GM21619 (cell line): ENCODE data around the gene NLRP12.
"Not testable (repeated sequence)": the region's sequence is repeated elsewhere in the genome, so short reads cannot be mapped to it uniquely, and the experiment has no call there.

ENCODE experiments used
- ATAC-seq: cut with Tn5 transposase; IDR thresholded peaks from one replicate; pipeline ENCODE4 v1.9.1; 2021; ENCODE audit not compliant: unreplicated experiment

Gene NLRP12

DNA sequence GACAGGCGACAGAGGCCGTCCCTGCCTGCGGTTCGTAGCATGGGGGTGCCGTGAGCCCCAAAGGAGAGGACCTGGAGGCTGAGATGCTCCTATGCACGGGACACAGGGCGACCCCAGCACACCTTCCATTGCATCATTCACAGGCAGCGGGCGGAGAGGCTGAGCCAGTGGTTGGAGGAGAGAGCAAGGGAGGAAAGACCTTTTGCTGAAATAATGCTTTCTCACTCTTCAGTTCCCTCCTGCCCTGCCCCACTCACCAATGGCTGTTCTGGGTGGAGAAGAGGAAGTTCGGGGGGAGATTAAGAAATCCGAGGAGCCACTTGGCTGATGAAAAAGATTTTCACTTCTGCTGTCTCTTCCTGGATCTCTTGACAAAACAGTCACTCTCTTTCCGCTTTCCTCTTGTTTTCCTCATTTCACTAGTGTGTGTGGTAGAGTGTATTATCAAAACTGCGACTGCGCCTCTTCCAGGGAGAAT lies at the start of gene NLRP12:
Gene NLRP12, minus strand, starts transcription at position 181 of the 478 bp plus-strand sequence. Its CDS starts 140 bp downstream, at position 41.
- no peak for ATAC-seq

- ATAC-seq, result no peak
These were observed 48.6 kb upstream of the NLRP12 start for GRCh38 chr19:53872762-53873161.

DNA sequence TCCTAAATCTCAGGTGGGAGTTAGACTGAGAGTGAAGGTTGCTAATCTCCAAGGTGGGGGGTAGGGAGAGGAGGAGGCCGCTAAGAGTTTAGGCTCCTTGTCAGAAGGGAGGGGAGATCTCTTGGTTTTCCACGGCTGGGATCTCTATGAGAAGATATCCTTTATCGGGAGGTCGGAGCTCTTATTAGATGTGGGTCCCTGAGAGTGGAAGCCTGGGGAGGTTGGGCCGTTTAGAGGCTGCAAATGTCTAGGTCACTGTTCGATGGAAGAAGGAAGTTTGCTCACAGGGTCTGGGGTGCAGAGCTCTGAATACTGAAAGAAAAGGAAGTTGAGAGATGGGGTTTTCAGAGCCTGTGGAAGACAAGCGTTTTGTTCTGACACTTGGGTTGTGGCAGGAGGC lies 47.3 kb upstream of the NLRP12 start:
- ATAC-seq, result no peak

DNA sequence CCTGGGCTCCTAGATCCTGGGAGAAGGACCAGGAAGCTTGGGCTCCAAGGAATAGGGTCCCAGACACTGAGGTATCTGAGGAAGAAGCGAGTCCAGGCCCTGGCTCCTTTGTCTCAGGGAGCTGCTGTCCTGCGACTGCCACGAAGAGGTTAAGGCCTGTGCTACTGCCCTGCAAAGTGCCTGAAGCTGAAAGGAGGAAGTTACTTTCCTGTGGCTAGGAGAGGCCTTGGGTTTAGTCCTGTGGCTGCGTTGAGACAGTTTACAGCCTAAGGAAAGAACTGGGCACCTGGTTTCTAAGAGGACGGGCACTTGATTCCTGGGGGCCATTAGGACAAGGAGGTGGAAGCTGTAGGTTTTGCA lies 46.4 kb upstream of the NLRP12 start:
- ATAC-seq, result no peak

DNA sequence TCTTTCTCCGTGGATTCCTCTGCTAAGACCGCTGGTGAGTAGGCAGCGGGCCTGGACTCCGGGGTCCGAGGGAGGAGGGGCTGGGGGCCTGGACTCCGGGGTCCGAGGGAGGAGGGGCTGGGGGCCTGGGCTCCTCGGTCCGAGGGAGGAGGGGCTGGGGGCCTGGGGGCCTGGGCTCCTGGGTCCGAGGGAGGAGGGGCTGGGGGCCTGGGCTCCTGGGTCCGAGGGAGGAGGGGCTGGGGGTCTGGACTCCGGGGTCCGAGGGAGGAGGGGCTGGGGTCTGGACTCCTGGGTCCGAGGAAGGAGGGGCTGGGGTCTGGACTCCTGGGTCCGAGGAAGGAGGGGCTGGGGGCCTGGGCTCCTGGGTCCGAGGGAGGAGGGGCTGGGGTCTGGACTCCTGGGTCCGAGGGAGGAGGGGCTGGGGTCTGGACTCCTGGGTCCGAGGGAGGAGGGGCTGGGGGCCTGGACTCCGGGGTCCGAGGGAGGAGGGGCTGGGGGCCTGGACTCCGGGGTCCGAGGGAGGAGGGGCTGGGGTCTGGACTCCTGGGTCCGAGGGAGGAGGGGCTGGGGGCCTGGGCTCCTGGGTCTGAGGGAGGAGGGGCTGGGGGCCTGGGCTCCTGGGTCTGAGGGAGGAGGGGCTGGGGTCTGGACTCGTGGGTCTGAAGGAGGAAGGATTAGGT lies 45.8 kb upstream of the NLRP12 start:
- ATAC-seq, result not testable (repeated sequence)

- peak; percentile 42 for ATAC-seq
These were observed 45.0 kb upstream of the NLRP12 start for GRCh38 chr19:53868892-53869804.

DNA sequence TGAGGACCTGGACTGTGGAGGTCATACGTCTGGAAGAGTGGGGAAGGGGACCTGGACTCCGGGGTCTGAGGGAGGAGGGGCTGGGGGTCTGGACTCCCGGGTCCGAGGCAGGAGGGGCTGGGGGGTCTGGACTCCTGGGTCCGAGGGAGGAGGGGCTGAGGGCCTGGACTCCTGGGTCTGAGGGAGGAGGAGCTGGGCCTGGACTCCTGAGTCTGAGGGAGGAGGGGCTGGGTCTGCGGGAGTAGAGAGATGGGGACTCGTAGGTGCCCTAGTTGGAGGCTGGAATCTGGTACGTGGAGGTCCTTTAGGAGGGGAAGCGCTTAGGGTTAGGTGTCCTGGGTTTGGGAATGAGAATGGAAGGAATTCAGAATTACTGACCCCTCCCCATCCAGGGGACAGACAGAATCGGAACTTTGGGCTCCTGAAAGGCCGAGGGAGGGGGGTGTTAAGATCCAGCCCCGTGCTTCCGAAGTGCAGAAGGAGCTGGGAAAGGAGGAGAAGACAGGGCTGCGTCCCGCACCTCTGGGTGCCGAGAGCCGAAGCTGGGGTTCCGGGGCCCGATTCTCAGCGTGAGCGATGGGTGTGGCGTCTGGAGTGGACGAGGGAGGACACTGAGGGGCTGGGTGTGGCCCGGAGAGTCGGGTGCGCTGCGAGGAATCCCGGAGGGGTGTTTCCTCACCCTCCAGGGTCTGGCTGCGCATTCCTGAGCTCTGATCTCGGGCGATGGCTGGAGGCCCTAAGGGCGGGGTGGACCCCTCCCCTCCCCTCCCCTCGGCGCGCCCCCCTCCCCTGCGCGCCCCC lies 44.2 kb upstream of the NLRP12 start:
- no peak for ATAC-seq

DNA sequence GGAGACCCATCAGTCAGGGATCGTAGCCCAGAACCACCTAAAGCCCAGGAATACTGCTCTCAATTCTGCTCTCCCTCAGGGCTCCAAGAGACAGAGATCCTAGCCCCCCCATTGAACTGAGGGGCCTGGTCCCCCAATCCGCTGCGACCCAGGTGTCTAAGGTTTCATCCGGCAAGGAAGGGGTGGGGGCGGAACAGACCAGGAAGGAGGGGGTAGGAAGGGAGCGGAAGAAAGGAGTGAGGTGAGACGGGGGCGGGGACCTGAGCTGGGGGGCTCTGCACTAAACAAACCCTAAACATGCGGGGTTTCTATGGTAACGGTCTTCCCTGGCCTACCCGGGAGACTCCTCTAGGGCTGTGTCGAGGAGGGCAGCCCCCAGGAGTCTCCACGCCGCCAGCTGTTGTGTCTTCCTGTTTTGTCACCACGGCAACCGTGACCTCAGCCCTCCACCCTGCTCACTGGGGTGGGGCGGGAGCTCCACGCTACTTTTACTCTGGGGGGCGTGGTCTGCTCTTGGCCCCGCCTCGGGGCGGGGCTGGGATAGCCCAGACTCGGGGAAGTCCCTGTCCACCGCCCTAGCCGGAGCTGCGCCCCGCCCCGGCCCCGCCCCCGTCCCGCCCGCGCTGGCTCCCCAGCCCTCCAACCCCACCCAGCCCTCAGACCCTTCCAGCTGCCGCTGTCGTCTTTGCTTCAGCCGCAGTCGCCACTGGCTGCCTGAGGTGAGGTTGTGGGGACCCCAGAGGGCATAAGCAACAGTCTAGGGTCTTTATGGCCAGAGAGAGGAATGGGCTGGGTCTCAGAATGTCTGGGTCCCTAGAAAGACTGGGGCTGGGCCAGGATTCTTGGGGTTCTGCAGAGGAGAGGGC lies 43.3 kb upstream of the NLRP12 start, which contains the start of gene MYADM:
Gene MYADM, plus strand, starts transcription at position 659 of the 866 bp plus-strand sequence. CDS start 5,647 bp downstream, outside the sequence.
- ATAC-seq, result peak; percentile 56

DNA sequence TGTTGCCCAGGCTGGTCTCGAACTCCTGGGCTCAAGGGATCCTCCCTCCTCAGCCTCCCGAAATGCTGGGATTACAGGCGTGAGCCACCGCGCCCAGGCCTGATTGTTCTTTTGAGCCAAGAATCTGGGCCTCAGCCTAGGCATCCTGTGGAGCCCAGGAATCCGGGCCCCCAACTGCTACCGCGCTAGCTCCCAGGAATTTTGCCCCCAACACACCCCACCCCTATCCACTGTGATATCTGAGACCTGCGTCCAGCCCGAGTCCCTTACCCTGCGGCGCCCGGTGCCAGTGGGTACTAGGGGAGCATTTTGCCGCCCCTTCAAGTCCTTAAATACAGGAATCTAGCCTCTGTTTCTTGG lies 42.7 kb upstream of the NLRP12 start:
- ATAC-seq, result no peak

- no peak for ATAC-seq
These were observed 42.1 kb upstream of the NLRP12 start for GRCh38 chr19:53865918-53866864.

DNA sequence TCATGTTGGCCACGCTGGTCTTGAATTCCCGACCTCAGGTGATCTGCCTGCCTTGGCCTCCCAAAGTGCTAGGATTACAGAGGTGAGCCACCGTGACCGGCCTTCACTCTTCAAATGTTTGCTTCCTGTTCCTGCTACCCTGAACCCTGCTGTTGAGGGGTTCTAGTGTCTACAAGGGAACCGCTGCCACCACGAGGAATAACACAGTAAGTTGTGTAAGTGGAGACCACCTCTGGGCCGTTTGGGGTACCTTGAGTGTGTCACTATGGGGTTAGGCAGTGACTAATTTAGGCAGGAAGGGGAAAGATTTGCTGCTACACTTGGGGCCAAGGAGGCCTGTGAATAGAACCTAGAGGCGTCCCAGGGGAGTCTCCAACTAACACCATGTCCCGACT lies 41.4 kb upstream of the NLRP12 start:
- no peak for ATAC-seq

DNA sequence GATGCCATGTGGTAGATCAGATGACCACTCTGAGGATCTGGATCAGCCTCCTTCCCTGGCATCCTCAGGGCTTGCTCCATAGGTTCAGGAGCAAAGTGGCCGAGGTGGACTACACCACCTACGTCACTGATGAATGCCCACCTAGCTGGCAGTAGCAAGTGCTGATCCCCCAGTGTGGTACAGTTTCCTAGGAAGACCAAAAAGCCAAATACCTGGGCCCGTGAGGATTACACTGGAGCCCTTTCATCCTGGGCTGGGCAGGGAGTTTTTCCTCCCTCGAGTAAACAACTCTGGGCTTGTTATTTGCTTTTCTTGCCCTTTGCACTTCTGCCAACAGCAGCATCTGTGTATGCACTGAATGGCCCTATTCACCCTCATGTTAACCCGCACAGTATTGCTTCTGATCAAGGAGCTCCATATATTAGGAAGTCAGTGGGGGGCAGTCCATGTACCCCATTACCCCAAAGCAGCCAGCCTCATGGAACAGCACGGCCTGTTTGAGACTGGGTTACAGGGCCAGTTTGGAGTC lies 40.3 kb upstream of the NLRP12 start:
- ATAC-seq, result no peak

- no peak for ATAC-seq
These were observed 29.6 kb upstream of the NLRP12 start for GRCh38 chr19:53853707-53854106.

GRCh38 chr19:53849237-53849676 lies 25.1 kb upstream of the NLRP12 start:
- no peak for ATAC-seq

DNA sequence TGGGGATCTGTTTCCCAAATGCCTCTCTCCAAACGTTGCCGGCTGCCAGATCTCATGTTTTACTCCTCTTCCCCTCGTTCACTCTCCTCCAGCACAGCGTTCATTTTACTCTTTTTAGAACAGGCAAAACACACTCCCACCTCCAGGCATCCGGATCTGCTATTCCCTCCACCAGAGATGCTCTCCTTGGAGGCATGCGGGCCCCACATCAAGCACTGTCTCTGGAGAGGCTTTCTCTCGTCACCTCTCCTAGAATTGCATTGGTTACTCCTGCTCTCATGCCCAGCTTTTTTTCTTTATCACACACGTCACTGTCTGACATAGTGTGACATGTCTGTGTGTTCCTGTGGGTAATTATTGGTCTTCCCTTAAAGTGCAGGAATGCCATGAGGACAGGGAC lies 23.4 kb upstream of the NLRP12 start:
- no peak for ATAC-seq

GRCh38 chr19:53844849-53845246 lies 20.7 kb upstream of the NLRP12 start:
- no peak for ATAC-seq

DNA sequence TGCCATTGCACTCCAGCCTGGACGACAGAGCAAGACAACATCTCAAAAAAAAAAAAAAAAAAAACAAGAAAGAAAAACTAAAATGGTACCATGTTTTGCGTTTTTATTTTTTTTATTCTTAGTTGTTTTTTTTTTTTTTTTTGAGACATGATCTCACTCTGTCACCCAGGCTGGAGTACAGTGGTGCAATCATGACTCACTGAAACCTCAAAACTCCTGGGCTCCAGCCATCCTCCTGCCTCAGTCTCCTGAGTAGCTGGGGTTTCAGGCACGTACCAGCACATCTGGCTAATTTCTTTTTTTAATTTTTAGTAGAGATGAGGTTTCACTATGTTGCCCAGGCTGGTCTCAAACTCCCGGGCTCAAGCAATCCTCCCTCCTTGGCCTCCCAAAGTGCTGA lies 16.8 kb upstream of the NLRP12 start:
- not testable (repeated sequence) for ATAC-seq

DNA sequence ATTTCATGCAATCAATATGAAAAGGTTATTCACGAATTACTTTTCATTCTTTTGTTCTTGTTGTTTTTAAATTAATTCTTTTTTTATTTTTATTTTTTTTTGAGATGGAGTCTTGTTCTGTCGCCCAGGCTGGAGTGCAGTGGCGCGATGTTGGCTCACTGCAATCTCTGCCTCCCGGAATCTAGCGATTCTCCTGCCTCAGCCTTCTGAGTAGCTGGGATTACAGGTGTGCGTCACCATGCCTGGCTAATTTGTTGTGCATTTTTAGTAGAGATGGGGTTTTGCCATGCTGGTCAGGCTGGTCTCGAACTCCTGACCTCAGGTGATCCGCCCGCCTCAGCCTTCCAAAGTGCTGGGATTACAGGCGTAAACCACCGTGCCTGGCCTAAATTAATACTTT lies 16.1 kb upstream of the NLRP12 start:
- ATAC-seq, result not testable (repeated sequence)

- not testable (repeated sequence) for ATAC-seq
These were observed 14.3 kb upstream of the NLRP12 start for GRCh38 chr19:53838446-53838845.
